GM21786 (cell line): ENCODE results near the gene SMARCD3.

Experiments used
- ATAC-seq: cut with Tn5 transposase; IDR thresholded peaks from one replicate; pipeline ENCODE4 v1.9.1; 2021; ENCODE audit not compliant: unreplicated experiment

Gene SMARCD3

DNA sequence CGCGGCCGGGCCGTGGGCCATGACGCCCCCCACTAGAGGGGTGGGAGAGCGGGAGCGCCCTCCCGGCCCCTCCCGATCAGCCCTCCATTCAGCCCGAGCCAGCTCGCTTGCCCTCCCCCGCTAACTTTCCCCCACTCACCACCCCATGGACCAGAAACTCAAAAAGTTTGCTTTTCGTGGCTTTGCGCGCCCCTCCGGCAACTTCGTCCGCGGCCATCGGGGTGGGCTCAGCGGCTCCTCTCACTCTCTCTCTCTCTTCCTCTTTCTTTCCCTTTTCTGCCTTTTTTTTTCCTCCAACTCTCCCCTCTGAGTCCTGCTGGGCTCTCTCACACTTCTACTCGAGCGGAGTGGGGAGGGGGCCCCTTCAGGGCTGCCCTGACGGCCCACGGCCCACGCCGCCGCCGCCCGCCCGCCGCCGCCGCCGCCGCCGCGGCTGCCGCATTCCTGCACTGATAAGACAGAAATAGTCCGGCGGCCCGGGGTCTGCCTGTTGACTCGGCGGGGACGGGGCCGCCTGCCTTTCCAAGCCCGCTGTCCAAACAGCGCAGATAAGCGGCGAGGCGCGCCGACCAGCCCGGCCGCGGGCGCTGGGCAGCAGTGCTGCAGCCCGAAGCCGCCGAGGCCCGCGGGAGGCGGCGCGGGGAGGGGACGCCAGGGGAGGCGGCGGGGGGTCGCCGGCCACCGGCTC lies at the start of gene SMARCD3:
Gene SMARCD3 (minus strand): TSS at position 349 of the 688 bp plus-strand sequence. CDS start 132 bp downstream, at position 217.
- ATAC-seq, result no peak

DNA sequence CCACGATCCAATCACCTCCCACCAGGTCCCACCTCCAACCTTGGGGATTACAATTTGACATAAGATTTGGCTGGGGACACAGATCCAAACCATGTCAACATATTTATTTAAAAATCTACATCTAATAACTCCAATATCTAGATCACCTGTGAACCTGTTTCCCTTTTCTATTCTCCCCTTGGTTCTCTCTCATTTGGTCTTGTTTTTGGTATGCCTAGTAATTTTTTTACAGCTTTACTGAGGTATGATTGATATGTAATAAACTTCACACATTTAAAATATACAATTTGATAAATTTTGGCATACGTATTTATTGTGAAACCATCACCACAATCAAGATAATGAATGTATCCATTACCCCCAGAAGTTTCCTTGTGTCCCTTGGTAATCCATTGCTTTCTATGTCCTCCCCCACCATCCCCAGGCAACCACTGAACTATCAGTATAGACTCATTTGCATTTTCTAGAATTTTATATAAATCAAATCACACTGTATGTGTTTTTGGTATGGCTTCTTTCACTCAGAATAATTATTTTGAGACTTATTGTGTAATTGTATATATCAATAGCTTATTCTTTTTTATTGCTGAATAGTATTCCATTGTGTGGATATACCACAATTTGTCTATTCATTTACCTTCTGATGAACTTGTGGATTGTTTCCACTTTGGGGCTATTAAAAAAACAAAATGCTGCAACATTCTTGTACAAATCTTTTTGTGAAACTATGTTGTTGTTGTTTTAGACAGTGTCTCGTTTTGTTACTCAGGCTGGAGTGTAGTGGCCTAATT lies 47.9 kb upstream of the SMARCD3 start:
- no peak for ATAC-seq

DNA sequence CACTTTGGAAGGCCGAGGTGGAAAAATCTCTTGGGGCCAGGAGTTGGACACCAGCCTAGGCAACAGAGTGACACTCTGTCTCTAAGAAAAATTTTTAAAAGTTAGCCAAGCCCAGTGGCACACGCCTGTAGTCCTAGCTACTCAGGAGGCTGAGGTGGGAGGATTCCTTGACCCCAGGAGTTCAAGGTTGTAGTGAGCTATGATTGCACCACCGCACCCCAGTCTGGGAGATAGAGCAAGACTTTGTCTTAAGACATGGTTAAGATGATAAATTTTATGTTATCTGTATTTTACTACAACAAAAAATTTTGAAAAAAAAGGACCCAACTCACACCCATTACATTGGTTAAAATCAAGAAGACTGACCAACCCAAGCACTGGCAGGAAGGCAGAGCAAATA lies 44.4 kb upstream of the SMARCD3 start:
- ATAC-seq, result no peak

DNA sequence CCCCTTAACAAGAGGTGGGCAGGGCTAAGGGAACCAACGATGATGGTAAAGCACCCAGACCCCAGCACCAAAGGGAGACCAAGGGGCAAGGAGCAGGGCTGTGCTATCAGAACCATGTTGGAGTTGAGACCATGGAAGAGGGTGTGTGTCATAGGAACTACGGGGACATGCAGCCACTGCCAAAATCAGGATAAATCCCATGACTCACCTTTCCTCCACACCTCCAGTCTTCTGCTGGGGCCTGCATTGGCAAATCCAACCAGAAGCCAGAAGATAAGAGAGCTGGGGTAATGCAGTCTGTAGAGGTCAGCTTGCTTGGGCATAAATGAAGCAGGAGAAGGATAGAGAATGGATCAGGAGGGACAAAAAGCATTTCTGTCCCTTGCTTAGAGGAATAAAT lies 42.7 kb upstream of the SMARCD3 start:
- no peak for ATAC-seq

DNA sequence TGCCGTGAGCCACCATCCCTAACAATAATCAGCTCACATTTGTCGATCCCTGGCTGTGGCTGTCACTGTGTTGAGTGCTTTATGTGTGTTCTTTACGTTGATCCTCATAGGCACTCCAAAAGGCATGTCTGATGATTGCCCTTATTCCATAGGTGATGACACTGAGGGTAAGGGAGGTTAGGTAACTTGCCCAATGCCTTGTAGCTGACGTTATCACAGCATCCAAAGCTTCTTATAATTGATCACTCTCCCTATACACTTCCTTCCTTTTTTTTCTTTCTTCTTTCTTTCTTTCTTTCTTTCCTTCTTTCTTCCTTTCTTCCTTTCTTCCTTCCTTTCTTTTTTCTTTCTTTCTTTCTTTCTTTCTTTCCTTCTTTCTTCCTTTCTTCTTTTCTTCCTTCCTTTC lies 41.9 kb upstream of the SMARCD3 start:
- ATAC-seq, result no peak

DNA sequence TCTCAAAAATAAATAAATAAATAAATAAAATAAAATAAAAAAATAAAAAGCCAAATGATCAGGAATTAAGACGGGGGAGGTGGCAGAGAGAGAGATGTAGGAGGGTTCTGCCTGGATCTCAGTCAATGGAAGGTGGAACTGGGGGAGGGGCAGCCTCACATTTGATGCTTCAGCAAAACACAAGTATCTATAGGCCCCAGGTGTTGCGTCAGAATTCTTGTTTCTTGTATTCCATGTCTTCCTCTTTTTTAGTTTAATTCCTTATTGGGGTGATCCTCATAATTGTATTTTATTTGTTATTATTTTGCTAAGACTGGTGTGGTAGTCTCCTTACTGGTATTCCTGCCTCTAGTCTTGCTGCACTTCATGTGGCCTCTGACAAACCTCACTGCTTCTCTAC lies 41.4 kb upstream of the SMARCD3 start:
- no peak for ATAC-seq

DNA sequence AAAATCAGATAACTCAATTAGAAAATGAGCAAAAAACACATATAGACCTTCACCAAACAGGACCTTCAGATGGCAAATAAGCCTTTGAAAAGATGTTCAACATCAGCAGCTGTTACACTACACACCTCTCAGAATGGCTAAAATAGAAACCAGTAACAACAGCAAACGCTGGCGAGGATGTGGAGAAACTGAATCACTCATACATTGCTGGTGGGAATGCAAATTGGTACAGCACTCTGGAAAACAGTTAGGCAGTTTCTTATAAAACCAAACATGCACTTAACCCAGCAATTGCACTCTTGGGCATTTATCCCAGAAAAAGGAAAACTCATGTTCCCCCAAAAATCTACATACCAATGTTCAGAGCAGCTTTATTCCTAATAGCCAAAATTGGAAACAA lies 37.7 kb upstream of the SMARCD3 start:
- ATAC-seq, result no peak

DNA sequence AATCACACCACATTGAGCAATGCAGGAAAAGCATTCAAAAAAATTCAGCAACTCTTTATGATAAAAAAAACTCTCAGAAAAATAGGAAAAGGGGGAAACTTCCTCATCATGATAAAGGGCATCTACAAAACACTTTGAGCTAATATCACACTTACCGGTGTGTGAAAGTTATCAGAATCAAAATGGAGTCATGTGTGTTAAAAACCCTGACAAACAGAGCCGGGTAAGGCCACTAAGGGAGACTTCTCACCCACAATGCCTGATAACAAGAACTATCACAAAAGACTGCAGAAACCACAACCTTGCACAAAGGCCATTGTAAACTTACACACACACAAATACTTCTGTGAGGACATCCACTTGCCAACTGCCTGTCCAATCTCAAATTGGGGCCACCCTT lies 34.8 kb upstream of the SMARCD3 start:
- no peak for ATAC-seq

DNA sequence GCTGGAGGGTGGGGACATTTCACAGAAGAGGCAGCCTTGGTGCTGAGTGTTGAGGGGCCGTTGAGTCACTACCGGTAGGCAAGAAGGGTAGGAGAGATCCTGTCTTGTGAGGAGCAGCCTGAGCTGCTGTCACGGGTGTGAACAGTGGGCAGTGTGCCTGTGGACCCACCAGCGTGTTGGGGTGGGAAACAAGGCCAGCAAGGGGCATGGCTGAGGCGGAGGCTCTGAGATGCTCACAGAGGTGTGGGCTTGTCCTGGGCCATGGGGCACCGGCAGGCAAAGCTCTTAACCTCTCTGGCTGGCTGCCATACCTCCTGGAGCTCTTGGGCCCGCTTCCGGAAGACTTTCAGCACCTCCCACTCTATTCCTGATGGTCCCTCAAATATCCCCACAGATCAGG lies 33.6 kb upstream of the SMARCD3 start:
- no peak for ATAC-seq

DNA sequence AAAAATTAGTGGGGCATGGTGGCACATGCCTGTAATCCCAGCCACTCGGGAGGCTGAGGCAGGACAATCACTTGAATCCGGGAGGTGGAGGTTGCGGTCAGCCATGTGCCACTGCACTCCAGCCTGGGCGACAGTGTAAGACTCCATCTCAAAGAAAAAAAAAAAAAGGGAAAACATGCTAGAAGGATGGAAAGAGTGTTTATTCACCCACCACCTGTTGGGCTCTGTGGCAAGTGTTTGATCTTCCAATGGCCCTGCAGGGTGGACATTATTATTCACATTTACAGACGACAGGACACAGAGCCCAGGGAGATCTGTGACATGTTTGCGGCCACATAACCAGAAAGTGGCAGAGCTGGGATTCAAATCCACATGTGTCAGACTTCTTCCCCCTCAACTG lies 33.2 kb upstream of the SMARCD3 start:
- no peak for ATAC-seq

DNA sequence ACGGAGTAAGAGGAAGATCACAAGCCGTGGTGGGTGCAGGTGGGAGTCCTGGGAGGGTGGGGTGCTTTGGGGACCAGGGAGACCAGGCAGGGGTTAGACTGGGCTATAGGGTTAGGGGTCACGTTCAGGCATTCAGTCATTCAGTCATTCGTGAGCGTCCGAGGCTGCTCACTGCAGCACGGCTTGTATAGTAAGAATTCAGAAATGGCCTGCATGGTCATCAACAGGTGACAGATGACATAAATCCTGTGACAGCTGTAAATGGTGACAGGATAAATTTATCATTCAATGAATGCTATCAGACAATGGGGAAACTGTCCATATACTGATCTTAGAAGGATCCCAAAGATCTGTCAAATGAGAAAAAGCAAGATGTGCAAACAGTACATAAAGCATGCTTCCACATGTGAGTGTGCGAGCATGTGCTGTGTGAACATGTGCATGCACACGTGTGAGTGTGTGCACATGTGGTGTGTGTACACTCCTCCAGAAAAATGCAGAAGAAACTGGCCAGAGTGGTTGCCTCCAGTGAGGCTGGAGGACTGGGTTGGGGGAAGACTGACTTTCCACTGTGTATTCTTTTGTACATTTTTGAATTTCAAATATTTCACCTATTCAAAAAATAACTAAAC lies 32.0 kb upstream of the SMARCD3 start:
- no peak for ATAC-seq

DNA sequence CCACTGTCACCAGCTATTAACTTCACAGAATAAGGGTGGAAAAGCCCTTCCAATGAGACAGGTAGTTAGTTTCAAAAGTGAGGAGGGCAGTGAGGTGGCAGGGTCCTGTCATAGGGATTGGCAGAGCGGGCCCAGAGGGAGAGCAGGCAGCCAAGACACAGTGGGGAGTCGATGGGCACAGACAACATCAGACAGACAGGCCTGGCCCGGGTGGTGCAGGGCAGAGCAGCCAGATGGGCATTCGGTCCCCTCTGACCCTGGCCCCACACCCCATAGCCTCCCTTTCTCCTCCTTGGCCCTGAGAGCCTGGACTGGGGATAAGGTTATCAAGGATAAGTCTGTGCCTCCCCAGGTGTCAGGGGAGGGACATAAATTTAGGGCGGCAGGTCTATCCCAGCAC lies 31.4 kb upstream of the SMARCD3 start:
- no peak for ATAC-seq

DNA sequence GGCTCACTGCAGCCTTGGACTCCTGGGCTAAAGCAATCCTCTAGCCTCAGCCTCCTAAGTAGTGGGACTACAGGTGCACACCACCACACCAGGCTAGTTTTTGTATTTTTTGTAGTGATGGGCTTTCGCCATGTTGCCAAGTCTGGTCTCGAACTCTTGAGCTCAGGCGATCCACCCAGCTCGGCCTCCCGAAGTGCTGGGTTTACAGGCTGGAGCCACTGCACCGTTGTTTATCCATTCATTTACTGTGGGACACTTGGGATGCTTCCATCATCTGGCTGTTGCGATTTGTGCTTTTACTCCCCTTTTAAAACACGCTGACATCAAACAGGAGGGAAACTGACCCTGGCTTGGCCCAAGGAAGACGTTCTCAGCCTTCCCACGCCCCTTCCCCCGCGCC lies 30.5 kb upstream of the SMARCD3 start:
- no peak for ATAC-seq

DNA sequence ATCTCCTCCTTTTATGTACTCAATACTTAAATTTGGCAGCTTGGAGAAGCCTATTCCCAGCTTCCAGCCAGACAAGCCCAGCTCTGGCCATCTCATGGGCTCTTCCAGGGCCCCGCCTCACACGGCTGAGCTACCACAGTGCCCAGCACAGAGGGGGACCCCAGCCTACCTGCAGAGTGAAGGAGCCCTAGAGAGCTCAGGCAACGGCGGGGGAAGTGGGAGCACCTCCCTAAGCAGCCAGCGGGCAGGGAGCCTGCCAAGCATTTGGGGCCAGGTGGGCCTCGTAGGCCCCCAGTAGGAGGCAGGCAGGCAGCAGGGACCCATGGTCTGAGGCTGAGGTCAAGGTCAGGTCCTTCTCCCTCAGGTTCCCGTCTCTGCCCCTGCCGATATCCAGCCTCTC lies 29.1 kb upstream of the SMARCD3 start:
- no peak for ATAC-seq

DNA sequence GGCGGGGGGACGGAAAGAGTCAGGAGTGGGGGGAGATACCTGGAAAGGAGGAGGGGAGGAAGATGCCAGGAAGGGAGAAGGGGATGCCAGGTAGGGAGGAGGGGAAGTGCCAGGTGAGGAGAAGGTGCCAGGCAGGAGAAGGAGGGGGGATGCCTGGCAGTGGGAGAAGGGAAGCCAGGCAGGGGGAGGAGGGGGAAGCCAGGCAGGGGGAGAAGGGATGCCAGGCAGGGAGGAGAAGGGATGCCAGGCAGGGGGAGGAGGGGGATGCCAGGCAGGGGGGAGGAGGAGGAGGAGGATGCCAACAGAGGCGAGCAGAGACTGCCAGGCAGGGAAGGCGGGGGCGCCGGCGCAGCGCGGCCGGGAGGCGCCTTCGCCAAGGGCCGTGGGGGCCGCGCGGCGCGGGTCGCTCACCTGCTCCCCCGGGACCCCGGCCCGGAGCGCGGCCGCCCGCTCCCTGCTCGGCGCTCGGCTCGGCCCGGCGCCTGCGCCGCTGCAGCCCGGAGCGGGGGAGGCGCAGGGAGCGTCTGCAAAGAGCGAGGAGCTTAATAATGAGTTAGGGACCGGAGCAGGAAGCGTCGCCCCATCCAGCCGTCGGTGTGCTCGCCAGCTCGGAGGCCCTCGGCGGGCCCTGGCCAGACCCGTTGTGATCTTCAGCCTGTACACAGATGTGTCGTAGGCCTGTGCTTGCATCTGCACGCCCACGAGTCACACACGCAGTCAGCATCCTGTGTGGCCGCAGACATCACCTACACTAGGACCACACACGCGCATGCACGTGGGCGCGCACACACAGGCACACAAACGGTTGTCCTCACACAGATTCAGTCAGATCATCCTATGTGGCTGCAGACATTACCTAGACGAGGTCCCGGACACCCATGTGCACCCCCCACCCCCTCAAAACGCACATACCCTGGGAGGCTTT lies 28.4 kb upstream of the SMARCD3 start:
- ATAC-seq, result no peak

DNA sequence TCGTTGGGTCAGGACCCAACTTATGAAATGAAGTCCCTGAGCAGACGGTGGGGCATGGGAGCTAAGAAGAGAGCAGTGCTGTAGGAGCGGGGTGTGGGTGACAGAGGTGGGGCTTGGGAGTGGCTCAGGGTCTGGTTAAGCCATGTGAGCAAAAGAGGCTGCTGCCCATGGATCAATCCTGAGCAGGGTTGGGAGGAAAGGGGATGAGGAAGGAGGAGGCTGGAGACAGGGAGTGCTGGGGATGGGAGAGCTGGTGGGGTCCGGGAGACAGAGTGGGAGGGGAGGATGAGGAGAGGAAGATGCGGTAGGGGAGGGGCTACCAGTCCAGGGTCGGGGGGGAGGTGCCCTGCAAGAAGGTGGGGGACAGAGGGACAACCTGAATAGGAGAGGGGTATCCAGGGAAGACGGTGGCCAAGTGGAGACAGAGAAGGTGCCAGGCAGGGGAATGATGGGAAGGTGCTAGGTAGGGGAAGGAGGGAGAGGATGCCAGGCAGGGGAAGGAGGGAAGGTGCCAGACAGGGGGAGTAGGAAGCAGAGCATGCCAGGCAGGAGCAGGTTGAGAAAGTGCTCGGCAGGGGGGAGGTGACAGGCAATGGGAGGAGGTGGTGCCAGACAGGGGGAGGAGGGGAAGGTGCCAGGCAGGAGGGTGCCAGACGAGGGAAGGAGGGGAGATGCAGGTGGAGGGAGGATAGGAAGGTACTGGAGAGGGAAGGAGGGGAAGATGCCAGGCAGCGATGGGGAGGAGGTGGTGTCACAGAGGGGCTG lies 27.5 kb upstream of the SMARCD3 start:
- ATAC-seq, result no peak

DNA sequence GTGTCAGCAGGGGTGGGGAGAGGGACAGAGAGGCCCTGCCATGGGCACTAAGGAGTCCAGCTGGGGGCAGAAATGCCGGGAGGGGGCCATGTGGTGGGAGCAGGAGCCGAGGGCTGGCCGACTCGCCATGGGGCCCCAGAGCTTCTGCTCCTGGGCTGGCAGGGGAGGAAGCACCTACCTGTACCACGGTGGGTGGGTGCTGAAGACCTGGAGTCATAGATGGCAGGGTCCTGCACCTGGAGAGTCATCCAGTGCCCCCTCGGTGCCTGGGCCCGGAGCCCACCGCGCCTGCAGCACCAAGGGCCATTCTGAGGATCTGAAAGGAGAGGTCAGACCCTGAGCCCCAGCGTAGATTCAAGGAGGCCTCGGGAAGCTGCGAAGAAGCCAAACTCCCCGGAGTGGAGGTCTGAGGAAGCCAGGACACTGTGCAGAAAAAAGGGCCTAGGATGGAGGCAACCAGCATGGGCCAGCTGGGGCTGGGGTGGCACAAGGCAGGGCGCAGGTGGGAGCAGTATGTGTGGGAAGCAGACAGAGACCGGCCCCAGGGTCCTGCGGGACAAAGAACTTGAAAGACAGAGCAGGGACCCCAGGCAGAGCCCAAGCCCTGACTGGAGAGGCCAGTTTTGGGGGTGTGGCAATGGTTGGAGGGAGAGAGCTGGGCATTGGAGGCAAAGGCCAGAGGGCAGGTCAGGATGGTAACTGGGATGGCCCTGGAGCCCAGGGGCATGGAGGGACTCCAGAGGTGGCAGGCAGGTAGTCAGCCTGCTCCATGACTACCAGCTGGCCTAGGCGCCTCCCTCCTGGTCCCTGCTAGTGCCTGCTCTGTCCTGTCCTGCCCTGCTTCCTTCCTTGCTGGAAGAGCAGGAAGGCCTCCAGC lies 26.7 kb upstream of the SMARCD3 start:
- no peak for ATAC-seq

DNA sequence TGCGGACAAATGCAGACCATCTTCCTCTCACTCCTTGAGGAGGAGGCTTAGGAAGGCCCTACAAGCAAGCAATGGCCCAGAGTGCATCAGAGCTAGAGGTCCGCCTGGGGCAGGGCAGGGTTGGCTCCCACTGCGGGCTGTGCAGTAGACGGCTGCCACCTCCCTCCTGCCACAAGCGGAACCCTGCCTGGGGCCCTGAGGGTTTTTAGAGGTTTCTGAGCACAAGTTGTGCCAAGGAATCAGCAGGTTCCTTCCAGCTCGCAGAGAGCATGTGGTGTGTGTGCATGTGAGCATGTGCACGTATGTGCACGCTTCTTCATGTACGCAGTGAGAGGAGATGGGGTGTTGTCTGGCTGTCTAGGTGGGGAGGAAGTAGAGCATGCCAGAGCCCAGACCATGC lies 25.9 kb upstream of the SMARCD3 start:
- ATAC-seq, result no peak

DNA sequence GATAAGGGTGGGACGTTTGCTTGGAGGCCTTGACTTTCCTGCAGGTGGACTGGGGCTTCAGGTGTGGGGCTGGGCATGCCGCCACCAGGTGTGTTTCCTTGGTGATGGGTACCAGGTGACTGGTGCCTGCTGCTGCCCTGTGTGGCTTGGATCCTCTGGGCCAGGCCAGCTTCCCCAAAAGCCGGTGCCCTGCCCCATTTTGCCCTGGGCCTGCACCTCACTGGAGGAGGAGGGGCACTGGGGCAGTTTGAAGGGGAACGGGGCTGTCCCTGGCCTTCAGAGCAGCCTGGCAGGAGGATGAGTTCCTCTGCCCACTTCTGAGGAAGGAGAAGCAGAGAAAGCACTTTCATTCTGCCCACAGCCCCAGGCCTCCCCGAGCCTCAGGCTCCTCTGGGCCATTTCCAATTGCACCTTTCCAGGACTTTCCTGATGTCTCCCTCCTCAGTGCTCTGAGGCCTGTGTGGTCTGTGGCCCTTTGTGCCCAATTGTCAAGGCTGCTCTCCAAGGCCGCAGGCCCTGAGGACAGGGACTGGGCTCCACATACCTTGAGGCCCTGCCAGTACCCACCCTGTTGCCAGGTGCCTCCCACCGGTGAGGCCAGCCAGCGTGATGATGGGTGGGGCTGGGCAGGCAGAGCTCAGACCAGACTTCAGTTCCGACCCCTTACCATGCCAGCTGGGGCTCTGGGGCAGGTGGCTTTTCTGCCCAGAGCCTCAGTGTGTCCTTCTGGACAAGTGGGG lies 25.3 kb upstream of the SMARCD3 start:
- no peak for ATAC-seq
